Activated T-helper 2 cell treated with anti-CD3 and anti-CD28 coated beads, Interferon-gamma antibody, Interleukin-2, Interleukin-4, amounts not matched to agents 10 μg/mL and 5 μg/mL and 100 μg/mL, durations not matched to agents 14 hours and 24 hours and 36 hours (primary cell): ENCODE data around the gene PLAGL1. TPM values are rescaled to one million over a fixed set of nuclear protein-coding genes. Genes with fewer than 3 reads are reported as not detected.
"Not testable (repeated sequence)": the region's sequence is repeated elsewhere in the genome, so short reads cannot be mapped to it uniquely, and the experiment has no call there.

Source experiments
- DNase-seq: peaks from one replicate; pipeline ENCODE4 v3.0.0; 2021; ENCODE audit warnings: low spot score
- H3K27ac Mint-ChIP-seq: one replicate; pipeline ENCODE4 v1.8.0; 2021; ENCODE audit warnings: mixed read lengths
- H3K27me3 Mint-ChIP-seq: one replicate; pipeline ENCODE4 v1.8.0; 2021; ENCODE audit warnings: low read depth, mixed read lengths
- H3K36me3 Mint-ChIP-seq: one replicate; pipeline ENCODE4 v1.8.0; 2021; ENCODE audit warnings: low read depth, mixed read lengths
- H3K4me1 Mint-ChIP-seq: one replicate; pipeline ENCODE4 v1.8.0; 2021; ENCODE audit warnings: low read depth, mixed read lengths
- H3K4me3 Mint-ChIP-seq: one replicate; pipeline ENCODE4 v1.8.0; 2021; ENCODE audit warnings: low read depth, mild to moderate bottlenecking, moderate library complexity, mixed read lengths
- H3K9me3 Mint-ChIP-seq: one replicate; pipeline ENCODE4 v1.8.0; 2021; ENCODE audit warnings: mixed read lengths
- intact Hi-C: fragments of 100-400 bp; cut with micrococcal nuclease; formaldehyde crosslinking; loops from one replicate; pipeline ENCODE4 v1.15.1; 2023
- total RNA-seq: library from RNA; stranded (reverse); gene quantifications from 2 replicates; pipeline ENCODE4 v1.2.3, GENCODE V29; 2022

PLAGL1 gene
- total RNA-seq, 1 donor from 2014 or later: 15.7 TPM

- H3K9me3 Mint-ChIP-seq: no peaks in the 10 kb centered on the region
- H3K4me1 Mint-ChIP-seq: peaks cover 6% of the 10 kb centered on the region
- peaks cover 6% of the 10 kb centered on the region for H3K27me3 Mint-ChIP-seq
- H3K36me3 Mint-ChIP-seq: no peaks in the 10 kb centered on the region
- H3K27ac Mint-ChIP-seq: no peak overlapping the region
- H3K4me3 Mint-ChIP-seq: no peak overlapping the region
- intact Hi-C loops: no loop called here
- DNase-seq: no peak
Measured at GRCh38 chr6:143936347-143936746, 71.7 kb downstream of the PLAGL1 start.

DNA sequence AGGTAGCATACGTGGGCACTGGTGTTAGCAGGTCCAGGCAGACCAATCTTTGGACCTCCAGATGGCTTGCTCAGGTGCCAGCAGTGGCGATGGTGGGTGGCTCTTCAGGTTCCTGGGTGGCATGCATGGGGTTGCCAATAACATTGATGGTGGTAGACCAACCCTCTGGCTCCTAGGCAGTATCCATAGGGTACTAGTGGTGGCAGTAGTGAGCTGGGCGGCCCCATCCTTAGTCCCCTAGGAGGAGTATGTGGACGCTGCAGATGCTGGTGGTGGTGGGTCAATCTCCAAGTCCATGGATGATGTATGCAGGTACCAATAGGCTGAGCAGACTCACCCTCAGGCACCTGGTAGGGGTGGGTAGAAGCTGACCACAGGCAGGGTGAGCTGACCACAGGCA is 73.2 kb downstream of the PLAGL1 start:
- intact Hi-C loops: no loop called here

DNA sequence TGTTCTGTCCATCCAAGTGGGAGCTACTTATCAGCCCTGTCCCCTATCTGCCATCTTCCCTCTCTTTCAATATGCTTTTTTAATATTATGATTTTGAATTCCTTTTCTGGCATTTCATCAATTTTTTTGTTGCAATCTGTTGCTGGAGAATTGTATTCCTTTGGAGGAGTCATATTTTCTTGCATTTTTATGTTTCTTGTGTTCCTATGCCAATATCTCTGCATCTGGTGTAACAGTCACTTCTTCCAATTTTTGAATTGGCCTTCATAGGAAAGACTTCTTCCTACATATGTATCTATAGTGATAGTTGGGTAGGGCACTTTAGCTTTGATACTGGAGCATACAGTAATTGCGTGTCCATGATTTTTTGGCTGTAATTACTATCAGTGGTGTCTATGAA is 73.7 kb downstream of the PLAGL1 start:
- H3K4me3 Mint-ChIP-seq: no peak overlapping the region
- H3K36me3 Mint-ChIP-seq: no peaks in the 10 kb centered on the region
- H3K27me3 Mint-ChIP-seq: peaks cover 18% of the 10 kb centered on the region
- no peak for DNase-seq
- intact Hi-C loops: no loop called here
- no peak overlapping the region for H3K27ac Mint-ChIP-seq
- H3K4me1 Mint-ChIP-seq: peaks cover 1% of the 10 kb centered on the region
- H3K9me3 Mint-ChIP-seq: no peaks in the 10 kb centered on the region

More for the DNA sequence above, 73.2 kb downstream of the PLAGL1 start:
- no peak for DNase-seq
- H3K27me3 Mint-ChIP-seq: peaks cover 15% of the 10 kb centered on the region
- no peaks in the 10 kb centered on the region for H3K36me3 Mint-ChIP-seq
- H3K4me1 Mint-ChIP-seq: peaks cover 3% of the 10 kb centered on the region
- H3K9me3 Mint-ChIP-seq: no peaks in the 10 kb centered on the region
- H3K27ac Mint-ChIP-seq: no peak overlapping the region
- no peak overlapping the region for H3K4me3 Mint-ChIP-seq

- Mint-ChIP-seq H3K4me1 (no peaks in the 10 kb centered on the region), H3K36me3 (no peaks in the 10 kb centered on the region), H3K27ac (no peak overlapping the region), H3K27me3 (peaks cover 19% of the 10 kb centered on the region), H3K4me3 (no peak overlapping the region), H3K9me3 (no peaks in the 10 kb centered on the region)
- intact Hi-C loops: no loop called here
- DNase-seq: no peak
Measured at GRCh38 chr6:143929975-143930374, 78.1 kb downstream of the PLAGL1 start.

DNA sequence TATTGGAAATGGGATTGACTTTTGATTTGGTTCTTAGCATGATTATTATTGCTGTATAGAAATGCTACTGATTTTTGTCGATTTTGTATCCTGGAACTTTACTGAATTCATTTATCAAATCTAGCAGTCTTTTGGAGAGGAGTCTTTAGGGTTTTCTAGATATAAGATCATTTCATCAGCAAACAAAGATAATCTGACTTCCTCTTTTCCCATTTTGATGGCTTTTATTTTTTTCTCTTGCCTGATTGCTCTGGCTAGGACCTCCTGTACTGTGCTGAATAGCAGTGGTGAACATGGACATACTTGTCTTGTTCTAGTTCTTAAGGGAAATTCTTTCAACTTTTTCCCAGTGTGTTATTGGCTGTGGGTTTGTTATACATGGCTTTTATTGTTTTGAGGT is 79.2 kb downstream of the PLAGL1 start:
- intact Hi-C loops: no loop called here
- no peak overlapping the region for H3K27ac Mint-ChIP-seq
- H3K4me1 Mint-ChIP-seq: no peaks in the 10 kb centered on the region
- peaks cover 22% of the 10 kb centered on the region for H3K27me3 Mint-ChIP-seq
- H3K4me3 Mint-ChIP-seq: no peak overlapping the region
- no peaks in the 10 kb centered on the region for H3K9me3 Mint-ChIP-seq
- no peaks in the 10 kb centered on the region for H3K36me3 Mint-ChIP-seq
- DNase-seq: no peak

DNA sequence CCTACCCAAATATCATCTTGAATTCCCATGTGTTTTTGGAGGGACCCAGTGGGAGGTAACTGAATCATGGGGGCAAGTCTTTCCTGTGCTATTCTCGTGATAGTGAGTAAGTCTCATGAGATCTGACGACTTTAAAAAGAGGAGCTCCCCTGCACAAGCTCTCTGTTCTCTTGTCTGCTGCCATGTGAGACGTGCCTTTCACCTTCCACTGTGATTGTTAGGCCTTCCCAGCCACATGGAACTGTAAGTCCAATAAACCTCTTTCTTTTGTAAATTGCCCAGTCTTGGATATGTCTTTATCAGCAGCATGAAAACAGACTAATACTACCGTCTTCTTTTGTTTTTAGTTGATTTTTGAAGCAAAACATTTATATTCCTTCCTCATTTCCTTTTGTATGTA is 91.0 kb downstream of the PLAGL1 start:
- H3K4me3 Mint-ChIP-seq, H3K36me3 Mint-ChIP-seq, H3K27ac Mint-ChIP-seq, intact Hi-C loops, DNase-seq, H3K4me1 Mint-ChIP-seq: not testable (repeated sequence)
- Mint-ChIP-seq H3K27me3 (peaks cover 12% of the 10 kb centered on the region), H3K9me3 (peaks cover 17% of the 10 kb centered on the region)

GRCh38 chr6:143912671-143913070 is 95.4 kb downstream of the PLAGL1 start:
- Mint-ChIP-seq H3K36me3 (no peaks in the 10 kb centered on the region), H3K27me3 (peaks cover 5% of the 10 kb centered on the region), H3K27ac (no peak overlapping the region), H3K4me3 (no peak overlapping the region), H3K9me3 (peaks cover 37% of the 10 kb centered on the region), H3K4me1 (no peaks in the 10 kb centered on the region)
- DNase-seq: no peak
- intact Hi-C loops: no loop called here

- peaks cover 34% of the 10 kb centered on the region for H3K9me3 Mint-ChIP-seq
- H3K4me1 Mint-ChIP-seq: no peaks in the 10 kb centered on the region
- peaks cover 5% of the 10 kb centered on the region for H3K27me3 Mint-ChIP-seq
- H3K36me3 Mint-ChIP-seq: no peaks in the 10 kb centered on the region
- DNase-seq: no peak
- intact Hi-C loops: no loop called here
- no peak overlapping the region for H3K27ac Mint-ChIP-seq
- H3K4me3 Mint-ChIP-seq: no peak overlapping the region
Measured at GRCh38 chr6:143911028-143911427, 97.0 kb downstream of the PLAGL1 start.

GRCh38 chr6:143902827-143903226 is 105.2 kb downstream of the PLAGL1 start:
- Mint-ChIP-seq H3K9me3 (peaks cover 12% of the 10 kb centered on the region), H3K27me3 (no peaks in the 10 kb centered on the region), H3K36me3 (no peaks in the 10 kb centered on the region), H3K27ac (no peak overlapping the region), H3K4me1 (peaks cover 13% of the 10 kb centered on the region), H3K4me3 (no peak overlapping the region)
- no peak for DNase-seq
- intact Hi-C loops: no loop called here

GRCh38 chr6:143901885-143902750 is 105.9 kb downstream of the PLAGL1 start:
- intact Hi-C loops: no loop called here
- Mint-ChIP-seq H3K27ac (no peak overlapping the region), H3K9me3 (peaks cover 8% of the 10 kb centered on the region), H3K4me3 (no peak overlapping the region), H3K27me3 (peaks cover 3% of the 10 kb centered on the region), H3K36me3 (no peaks in the 10 kb centered on the region), H3K4me1 (peaks cover 13% of the 10 kb centered on the region)
- no peak for DNase-seq

- Mint-ChIP-seq H3K4me3 (no peak overlapping the region), H3K27me3 (peaks cover 3% of the 10 kb centered on the region), H3K27ac (no peak overlapping the region), H3K9me3 (peaks cover 2% of the 10 kb centered on the region), H3K36me3 (no peaks in the 10 kb centered on the region), H3K4me1 (peaks cover 13% of the 10 kb centered on the region)
- intact Hi-C loops: no loop called here
- no peak for DNase-seq
Measured at GRCh38 chr6:143900358-143900757, 107.7 kb downstream of the PLAGL1 start.

- H3K4me3 Mint-ChIP-seq: no peak overlapping the region
- no peaks in the 10 kb centered on the region for H3K9me3 Mint-ChIP-seq
- H3K27me3 Mint-ChIP-seq: peaks cover 3% of the 10 kb centered on the region
- no peak overlapping the region for H3K27ac Mint-ChIP-seq
- no peak for DNase-seq
- H3K4me1 Mint-ChIP-seq: no peaks in the 10 kb centered on the region
- H3K36me3 Mint-ChIP-seq: no peaks in the 10 kb centered on the region
- intact Hi-C loops: no loop called here
Measured at GRCh38 chr6:143896126-143896860, 111.8 kb downstream of the PLAGL1 start.

GRCh38 chr6:143894655-143895054 is 113.4 kb downstream of the PLAGL1 start:
- intact Hi-C loops: no loop called here
- no peak overlapping the region for H3K4me3 Mint-ChIP-seq
- no peaks in the 10 kb centered on the region for H3K9me3 Mint-ChIP-seq
- no peak for DNase-seq
- peaks cover 3% of the 10 kb centered on the region for H3K27me3 Mint-ChIP-seq
- no peaks in the 10 kb centered on the region for H3K4me1 Mint-ChIP-seq
- no peak overlapping the region for H3K27ac Mint-ChIP-seq
- no peaks in the 10 kb centered on the region for H3K36me3 Mint-ChIP-seq
